ENCODE results near the gene CHAC2.

Gene CHAC2

GRCh38 chr2:53782676-53783075, 15.1 kb downstream of the CHAC2 start:
- Mint-ChIP-seq H3K4me3 (no peak overlapping the region), H3K36me3 (ENCODE audit: low read depth) (peaks cover 39% of the 10 kb centered on the region), H3K9me3 (no peaks in the 10 kb centered on the region), H3K4me1 (peaks cover 34% of the 10 kb centered on the region), H3K27ac (no peak overlapping the region), H3K27me3 (ENCODE audit: low read depth, poor library complexity) (peaks cover 3% of the 10 kb centered on the region)
- no peak for TF ChIP-seq CTCF (IDR thresholded peaks at IDR 0.05)
- DNase-seq, result no peak

GRCh38 chr2:53784436-53784835, 16.8 kb downstream of the CHAC2 start:
- Mint-ChIP-seq H3K4me3 (peak overlapping the region; percentile 98), H3K4me1 (peaks cover 46% of the 10 kb centered on the region), H3K9me3 (no peaks in the 10 kb centered on the region), H3K27ac (peak overlapping the region; percentile 5), H3K27me3 (ENCODE audit: low read depth, poor library complexity) (peaks cover 5% of the 10 kb centered on the region), H3K36me3 (ENCODE audit: low read depth) (peaks cover 26% of the 10 kb centered on the region)
- TF ChIP-seq CTCF (IDR thresholded peaks at IDR 0.05), result no peak
- no peak for DNase-seq

- Mint-ChIP-seq H3K27me3 (ENCODE audit: low read depth, poor library complexity) (peaks cover 5% of the 10 kb centered on the region), H3K4me1 (peaks cover 46% of the 10 kb centered on the region), H3K36me3 (ENCODE audit: low read depth) (peaks cover 17% of the 10 kb centered on the region), H3K4me3 (peak overlapping the region; percentile 98), H3K27ac (no peak overlapping the region), H3K9me3 (no peaks in the 10 kb centered on the region)
- TF ChIP-seq CTCF (IDR thresholded peaks at IDR 0.05), result no peak
- DNase-seq, result no peak
Observed at GRCh38 chr2:53785366-53785765, 17.8 kb downstream of the CHAC2 start.

DNA sequence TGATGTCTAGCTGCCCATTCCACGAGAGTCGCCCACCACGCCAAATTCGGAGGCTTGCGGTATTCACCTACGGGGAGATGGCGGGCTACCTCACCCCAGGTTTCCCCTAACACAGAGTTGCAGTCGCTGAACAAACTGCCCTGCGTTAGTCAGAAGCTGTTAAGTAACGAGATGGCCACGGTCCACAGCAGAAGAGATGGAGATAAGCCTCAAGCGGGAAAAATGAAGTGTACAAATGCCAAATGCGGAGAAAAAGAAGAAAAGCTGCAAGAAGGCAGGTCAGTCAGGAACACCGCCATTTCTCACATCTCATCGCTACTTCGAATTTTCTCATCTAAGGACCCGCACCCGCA, 18.7 kb downstream of the CHAC2 start:
- peaks cover 50% of the 10 kb centered on the region for H3K4me1 Mint-ChIP-seq
- H3K4me3 Mint-ChIP-seq, result peak overlapping the region; percentile 98
- peaks cover 16% of the 10 kb centered on the region for H3K36me3 Mint-ChIP-seq (ENCODE audit: low read depth)
- DNase-seq, result peak; percentile 31
- peak overlapping the region; percentile 100 for H3K27ac Mint-ChIP-seq
- peaks cover 5% of the 10 kb centered on the region for H3K27me3 Mint-ChIP-seq (ENCODE audit: low read depth, poor library complexity)
- TF ChIP-seq CTCF (IDR thresholded peaks at IDR 0.05), result no peak
- no peaks in the 10 kb centered on the region for H3K9me3 Mint-ChIP-seq

- TF ChIP-seq CTCF (IDR thresholded peaks at IDR 0.05), result no peak
- peaks cover 50% of the 10 kb centered on the region for H3K4me1 Mint-ChIP-seq
- H3K4me3 Mint-ChIP-seq, result peak within 1 kb of the TSS; percentile 98
- peaks cover 5% of the 10 kb centered on the region for H3K27me3 Mint-ChIP-seq (ENCODE audit: low read depth, poor library complexity)
- H3K36me3 Mint-ChIP-seq (ENCODE audit: low read depth), result peaks cover 15% of the 10 kb centered on the region
- peak; percentile 89 for DNase-seq
- no peaks in the 10 kb centered on the region for H3K9me3 Mint-ChIP-seq
- peak within 1 kb of the TSS; percentile 100 for H3K27ac Mint-ChIP-seq
Observed at GRCh38 chr2:53786705-53787613, 19.4 kb downstream of the CHAC2 start, which contains the start of the genes ASB3 and ERLEC1. Gene ASB3 (minus strand): TSS chr2:53786953. CDS start chr2:53765572, 21,381 bp downstream. Gene ERLEC1 (plus strand): TSS chr2:53787044. CDS start chr2:53787211, 167 bp downstream.
